Skeletal muscle cell (primary cell): ENCODE measurements around the gene OR2T35.
"Not testable (repeated sequence)": the region's sequence is repeated elsewhere in the genome, so short reads cannot be mapped to it uniquely, and the experiment has no call there.

Experiments used
- DNase-seq: peaks from one replicate; pipeline ENCODE4 v3.0.0-alpha.2; 2010; ENCODE audit warnings: low read depth
- H3K4me3 ChIP-seq: 2 replicates; pipeline ENCODE4 v1.5.1; 2011; ENCODE audit warnings: low read depth, mild to moderate bottlenecking, control low read depth, low read length, moderate library complexity

The OR2T35 gene, protein sequence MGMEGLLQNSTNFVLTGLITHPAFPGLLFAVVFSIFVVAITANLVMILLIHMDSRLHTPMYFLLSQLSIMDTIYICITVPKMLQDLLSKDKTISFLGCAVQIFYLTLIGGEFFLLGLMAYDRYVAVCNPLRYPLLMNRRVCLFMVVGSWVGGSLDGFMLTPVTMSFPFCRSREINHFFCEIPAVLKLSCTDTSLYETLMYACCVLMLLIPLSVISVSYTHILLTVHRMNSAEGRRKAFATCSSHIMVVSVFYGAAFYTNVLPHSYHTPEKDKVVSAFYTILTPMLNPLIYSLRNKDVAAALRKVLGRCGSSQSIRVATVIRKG

DNA sequence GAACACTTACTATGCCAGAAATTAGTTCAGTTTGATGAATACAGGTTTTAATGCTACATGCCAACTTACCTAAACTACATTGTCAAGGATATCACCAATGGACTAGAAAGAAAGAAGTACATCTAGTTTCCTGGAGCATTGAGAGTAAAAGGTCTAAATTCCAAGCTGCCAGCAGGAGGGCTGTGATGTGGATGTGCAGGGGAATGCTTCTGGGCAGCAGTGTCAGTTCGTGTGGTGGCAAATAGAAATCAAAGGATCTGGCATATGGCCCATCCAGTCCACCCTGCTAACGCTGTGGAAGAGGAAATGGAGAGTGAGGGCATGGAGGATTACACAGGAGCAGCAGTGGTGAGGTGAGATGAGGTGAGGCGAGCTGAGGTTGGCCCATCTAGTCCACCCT is at the start of gene OR2T35:
OR2T35 (minus strand) TSS at position 101 of the 400 bp plus-strand sequence. CDS start 6,020 bp downstream, outside the sequence.
- not testable (repeated sequence) for DNase-seq, H3K4me3 ChIP-seq

DNA sequence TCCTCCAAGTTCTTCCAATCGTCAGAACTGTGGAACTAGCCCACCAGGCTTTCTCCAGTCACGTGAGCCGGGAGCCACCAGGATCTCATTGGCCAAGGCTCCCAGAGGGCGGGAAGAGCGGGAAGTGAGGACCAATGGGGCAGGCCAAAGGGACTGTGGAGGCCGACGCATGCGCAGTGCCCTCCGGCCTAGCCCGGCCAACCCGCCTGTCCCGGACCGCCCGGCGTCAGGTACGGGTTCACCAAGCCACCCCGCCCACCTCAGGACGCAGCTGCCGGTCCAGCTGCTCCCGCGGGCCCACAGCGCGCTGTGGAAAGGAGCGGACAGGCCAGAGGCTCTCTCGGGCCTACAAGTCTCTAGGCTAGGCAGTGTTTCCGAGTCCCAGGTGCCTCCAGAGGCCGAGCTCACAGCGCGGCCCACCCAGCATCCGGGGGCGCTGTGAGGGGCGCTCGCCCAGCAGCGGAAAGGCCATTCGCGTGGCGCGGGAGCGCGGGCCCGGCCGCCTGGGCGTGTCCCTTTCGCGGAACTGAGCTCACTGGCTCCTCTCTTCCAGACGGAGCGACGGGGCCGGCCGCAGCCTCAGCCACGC is 46.6 kb upstream of the OR2T35 start:
- H3K4me3 ChIP-seq, result no peak overlapping the region
- no peak for DNase-seq

DNA sequence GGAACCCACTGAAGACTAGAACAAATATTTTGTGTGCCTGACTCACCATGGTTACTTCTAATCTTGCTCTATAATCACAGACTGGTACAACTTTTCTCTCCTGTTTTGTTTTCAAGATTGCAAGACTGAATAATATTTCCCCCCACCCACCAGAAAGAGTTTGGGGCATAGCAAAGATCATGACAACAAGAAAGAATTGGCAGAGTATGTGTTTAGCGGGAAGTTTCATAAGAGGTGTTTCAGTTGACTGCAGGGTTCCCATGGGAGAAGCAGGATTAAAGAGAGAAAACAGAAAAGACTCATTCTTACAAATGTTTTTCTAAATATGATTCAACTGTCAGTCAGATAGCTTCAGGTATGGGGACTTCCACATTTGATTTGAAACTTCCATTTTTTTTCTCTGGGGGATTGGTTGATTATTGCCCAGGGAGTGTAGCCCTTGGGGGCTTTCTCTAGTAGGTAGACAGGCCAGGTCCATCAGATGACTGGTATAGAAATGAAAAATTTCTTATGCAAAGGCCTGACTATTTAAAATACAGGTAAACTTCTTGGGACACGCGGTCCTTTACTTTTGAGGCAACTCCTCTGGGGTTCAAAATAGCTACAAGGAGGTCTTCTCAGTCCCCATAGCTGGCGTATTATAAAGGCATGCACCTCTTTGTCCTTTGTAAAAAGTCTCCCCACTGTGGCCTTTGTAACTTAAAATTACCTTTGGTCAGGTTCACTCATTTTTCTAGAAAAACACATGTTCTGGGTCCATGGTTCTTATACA is 43.6 kb upstream of the OR2T35 start:
- H3K4me3 ChIP-seq, result no peak overlapping the region
- DNase-seq, result no peak

DNA sequence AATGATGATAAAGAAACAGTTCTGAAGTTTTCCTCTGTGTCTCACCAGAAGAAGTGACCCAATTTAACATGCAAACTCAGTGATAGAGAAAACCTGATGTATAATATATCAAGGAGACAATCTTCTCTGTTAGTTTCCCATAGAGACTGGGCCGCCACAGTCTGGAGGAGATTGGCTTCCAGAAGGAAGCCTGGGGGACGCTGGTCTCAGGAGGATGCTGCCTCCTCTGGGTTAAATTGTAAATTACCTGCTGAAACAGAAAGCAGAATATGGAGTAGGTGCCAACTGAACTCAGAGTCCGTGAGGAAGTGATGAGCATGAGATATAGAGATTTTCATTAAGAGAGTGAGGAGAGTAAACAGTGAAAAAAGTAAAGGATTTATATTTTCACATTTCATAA is 41.7 kb upstream of the OR2T35 start:
- DNase-seq, result no peak
- H3K4me3 ChIP-seq, result no peak overlapping the region

DNA sequence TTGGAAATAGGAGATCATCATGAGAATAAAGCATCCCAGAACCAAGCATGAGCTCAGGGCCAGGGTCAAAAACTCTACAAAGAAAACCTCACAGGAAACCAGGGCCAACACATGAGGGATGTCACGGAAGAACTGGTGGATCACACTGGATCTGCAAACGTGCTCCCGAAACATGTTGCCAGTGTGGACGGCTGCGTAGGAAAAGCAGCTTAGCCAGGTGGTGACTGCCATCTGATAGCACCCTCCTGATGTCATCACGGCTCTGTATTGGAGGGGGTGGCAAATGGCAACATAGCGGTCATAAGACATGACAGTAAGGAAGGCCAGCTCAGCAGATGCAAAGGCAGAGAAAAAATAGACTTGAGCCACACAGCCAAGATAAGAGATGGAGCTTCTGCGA is 36.6 kb upstream of the OR2T35 start:
- no peak for DNase-seq
- no peak overlapping the region for H3K4me3 ChIP-seq

DNA sequence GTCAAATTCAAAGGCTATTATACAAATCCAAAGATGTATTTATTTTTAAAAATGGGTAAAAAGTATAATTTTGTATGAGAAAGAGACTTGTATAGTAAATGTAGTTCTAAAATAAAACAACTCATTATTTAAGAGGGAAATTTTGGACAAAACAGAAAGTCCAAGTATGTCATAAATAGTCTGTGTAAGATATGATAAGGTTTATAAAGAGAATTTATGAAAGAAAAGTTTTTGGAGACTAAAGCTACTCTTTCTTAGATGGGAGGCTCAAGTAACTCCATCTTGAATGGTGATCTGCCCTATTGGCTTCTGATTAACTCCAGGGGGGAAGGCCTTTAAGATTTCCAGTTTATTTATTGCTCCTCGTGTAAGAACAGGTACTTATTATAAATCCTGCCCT is 24.9 kb upstream of the OR2T35 start:
- no peak for DNase-seq
- no peak overlapping the region for H3K4me3 ChIP-seq

DNA sequence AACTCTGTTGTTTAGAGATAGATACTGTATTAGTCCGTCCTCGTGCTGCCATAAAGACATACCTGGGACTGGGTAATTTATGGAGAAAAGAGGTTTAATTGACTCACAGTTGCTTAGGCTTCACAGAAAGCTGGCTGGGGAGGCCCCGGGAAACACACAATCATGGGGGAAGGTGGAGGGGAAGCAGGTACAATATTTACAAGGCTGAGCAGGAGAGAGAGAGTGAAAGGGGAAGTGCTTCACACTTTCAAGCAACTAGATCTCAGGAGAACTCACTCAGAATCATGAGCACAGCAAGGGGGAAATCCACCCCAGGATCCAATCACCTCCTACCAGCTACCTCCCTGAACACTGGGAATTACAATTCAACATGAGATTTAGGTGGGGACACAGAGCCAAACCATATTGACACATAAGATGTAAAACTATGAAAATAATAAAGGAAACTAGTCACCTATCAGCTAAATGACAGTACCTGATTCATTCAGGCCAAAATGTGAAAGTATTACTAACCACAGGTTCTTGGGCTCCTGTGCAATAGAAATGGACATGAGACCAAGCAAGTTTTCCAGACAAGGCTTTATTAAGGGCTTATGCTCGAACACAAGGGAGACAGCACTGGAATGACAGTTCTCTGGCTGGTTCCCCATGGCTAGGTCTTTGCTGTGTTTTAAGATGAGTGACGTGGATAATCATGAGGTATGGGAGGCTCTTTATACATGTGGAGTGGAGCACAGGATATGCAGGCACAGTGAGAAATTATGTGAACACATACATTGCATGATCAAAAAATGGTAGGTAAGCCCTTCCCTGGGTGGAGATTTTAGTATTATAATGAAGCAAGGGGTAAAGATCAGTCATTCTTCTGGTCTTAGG is 18.6 kb upstream of the OR2T35 start:
- H3K4me3 ChIP-seq, DNase-seq: not testable (repeated sequence)

DNA sequence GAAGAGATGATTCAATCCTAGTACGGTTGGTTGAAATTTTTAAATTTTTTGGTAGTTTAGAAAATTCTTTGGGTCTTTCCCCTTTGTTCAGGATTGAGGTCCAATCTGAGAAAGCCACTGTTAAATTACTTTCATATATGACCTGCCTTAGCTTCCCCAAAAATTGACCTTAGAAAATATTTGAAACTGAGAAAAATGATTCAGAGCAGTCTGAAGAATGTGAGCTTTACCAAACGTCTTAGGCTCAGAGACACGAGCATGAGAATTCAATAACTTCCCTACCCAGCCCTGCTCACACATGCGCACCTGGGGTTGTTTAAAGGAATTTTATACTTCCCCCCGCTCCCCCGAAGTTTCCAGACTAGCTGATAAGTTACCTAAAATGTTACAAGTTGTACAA is 11.7 kb upstream of the OR2T35 start:
- DNase-seq, H3K4me3 ChIP-seq: not testable (repeated sequence)

DNA sequence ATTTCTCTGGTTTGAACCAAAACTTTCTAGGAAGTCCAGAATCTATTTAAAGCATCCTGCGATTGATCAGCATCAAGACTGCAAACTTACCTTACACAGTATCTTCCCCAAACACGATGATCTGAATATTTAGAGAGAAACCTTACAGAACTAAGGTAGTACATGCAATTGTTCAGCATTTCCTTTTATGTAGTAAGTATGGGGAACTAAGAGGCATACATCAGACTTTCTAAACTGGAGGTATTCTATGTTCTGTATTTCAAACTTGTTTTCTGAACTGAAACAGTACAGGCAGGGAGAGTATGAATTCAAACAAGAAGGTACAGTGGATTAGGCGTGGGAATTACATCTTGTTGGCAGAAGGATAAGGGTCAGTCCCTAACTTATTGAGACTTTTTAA is 10.3 kb upstream of the OR2T35 start, which contains the start of gene OR2T27:
OR2T27 (minus strand) TSS at position 175 of the 400 bp plus-strand sequence. CDS start 4,644 bp downstream, outside the sequence.
- H3K4me3 ChIP-seq, DNase-seq: not testable (repeated sequence)

DNA sequence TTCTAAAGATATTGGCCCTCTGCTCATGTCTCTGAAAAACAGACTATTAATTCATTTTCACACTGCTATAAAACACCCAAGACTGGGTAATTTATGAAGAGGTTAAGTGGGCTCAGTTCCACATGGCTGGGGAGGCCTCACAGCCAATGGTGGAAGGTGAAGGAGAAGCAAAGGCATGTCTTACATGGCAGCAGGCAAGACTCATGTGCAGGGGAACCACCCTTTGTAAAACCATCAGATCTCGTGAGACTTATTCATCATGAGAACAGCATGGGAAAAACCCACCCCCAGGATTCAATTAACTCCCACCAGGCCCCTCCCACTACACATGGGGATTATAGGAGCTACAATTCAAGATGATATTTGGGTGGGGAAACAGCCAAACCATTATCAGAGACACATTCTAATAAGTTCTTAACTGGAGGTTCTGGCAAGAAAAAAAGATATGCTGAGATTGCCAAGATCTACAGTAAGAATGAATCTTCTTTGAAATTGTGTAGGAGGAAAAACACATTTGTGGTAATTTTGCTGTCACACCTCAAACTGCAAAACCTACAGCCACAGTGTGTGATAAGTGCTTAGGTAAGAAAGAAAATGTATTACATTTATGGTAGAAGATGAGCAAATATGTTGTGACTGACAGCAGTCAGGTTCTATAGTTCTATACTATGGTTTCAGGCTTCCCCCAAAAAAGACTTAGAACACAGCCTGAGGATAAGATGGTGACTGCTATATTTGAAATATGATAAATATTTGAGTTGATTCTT is 3.9 kb upstream of the OR2T35 start:
- DNase-seq, H3K4me3 ChIP-seq: not testable (repeated sequence)

DNA sequence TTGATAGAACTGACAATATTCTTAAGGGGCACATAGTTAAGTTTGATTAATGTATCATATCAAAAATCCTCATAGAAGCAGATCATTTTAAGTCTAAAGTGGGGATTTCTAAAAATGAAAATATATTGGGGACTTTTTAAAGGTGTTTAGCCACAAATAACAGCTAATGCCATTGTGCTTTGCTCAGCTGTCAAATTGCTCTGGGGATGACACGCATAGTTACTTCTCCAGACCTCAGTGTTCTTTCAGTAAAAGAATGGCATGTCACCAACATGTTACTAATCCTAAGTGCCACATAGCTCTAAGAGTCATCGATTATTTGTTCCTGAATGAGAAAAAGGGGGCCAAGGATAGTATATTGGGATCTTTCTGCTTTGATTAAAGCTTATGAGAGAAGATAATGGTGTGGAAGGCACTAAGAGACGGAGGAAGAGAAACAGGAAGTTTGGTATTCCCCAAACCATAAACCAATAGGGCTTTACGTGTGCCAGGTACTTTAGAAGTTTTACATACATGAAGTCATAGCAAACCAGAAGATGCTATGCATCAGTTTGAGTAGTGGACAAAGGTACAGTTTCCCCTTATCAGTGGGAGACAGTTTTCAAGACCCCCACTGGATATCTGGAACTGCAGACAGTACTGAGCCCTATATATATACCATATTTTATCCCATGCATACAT is 2.0 kb downstream of the OR2T35 start:
- not testable (repeated sequence) for DNase-seq, H3K4me3 ChIP-seq

DNA sequence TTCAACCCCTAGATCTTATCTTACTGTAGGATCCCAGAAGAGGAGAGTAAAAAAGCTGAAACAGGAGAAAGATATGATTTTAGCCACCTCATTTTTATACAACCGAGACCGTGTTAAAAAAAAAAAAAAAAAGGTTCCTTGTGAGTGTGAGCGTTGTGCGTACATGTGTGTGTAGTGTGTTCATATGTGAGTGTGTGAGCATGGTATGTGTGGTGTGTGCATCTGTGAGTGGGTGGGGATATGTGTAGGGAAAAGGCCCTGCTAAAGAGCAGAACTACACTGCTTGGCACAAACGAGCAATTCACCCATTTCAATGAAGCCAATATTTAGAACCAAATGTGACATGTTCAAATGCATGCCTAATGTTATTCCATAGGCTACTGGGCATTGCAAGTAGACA is 3.5 kb downstream of the OR2T35 start:
- not testable (repeated sequence) for DNase-seq, H3K4me3 ChIP-seq

DNA sequence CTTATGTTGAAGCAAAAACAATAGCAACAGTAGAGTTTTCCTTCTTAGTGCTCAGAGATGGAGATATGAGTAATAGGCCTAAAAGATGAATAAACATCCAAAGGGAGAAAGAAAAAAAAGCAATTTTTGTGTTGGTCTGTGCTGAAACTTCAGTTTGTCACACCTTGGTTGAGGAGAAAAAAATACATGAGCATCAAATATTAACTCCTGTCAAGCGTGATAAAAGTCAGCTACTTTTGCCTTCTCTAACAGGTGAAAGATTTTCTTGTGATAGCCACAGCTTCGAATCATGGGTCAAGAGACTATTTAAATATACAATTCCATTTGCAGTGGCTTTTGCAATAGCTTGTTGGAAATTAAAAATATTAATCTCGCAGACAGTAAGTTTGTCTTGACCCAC is 4.2 kb downstream of the OR2T35 start:
- DNase-seq, result not testable (repeated sequence)

DNA sequence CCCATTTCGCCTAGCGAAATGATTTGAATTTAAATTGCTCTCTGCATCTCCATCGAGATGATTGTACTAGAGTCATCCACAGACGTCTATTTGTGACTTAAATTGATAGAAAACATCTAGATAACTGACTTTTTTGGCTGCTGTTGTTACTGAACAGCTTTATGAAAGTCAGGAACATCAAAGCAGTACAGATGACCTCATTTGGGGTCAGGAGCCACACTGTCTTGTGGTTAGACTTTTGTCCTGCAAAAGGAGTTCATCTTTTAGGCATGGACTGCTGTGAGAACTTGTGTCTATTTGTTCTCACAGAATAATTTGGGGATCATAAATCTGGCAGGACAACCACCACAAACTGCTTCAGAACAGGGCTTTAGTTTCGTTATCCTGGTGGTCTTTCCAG is 5.4 kb downstream of the OR2T35 start:
- not testable (repeated sequence) for H3K4me3 ChIP-seq, DNase-seq

More for the DNA sequence above, 4.2 kb downstream of the OR2T35 start:
- H3K4me3 ChIP-seq, result not testable (repeated sequence)

DNA sequence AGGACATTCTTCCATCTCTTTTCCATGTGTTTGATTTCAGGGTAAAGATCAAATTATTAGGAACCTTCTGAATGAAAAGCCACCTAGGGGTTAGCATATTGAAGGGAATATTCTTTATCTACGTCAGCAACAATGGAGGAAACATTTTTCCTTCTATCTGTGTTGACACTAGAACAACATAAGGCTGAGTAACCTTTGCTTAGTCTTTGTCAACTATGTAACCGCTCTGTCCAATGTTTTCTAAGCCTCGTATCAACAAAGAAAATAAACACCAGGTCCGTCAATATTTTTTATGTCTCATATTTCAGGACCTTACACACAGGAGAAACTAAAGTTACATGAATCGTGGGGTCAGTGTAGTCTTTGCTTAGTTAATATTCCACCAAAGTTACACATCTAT is 8.5 kb downstream of the OR2T35 start:
- DNase-seq, H3K4me3 ChIP-seq: not testable (repeated sequence)

DNA sequence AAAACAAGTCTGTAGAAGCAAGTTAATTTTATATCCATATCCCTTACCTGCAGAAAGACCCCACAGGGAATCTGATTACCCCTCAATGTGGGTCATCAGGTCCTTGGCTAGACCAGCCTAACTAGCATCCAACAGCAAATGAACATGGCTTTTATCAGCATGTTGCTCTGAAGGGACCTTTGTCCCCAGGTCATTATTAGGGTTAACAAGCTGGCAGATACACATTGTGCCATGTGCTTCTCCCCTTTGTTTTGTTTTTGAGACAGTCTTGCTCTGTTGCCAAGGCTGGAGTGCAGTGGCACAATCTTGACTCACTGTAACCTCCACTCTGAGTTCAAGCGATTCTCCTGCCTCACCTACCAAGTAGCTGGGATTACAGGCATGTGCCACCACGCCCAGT is 10.1 kb downstream of the OR2T35 start, which contains the start of gene OR2T11:
OR2T11 (minus strand) TSS at position 101 of the 400 bp plus-strand sequence. CDS start 7,963 bp downstream, outside the sequence.
- not testable (repeated sequence) for DNase-seq, H3K4me3 ChIP-seq

DNA sequence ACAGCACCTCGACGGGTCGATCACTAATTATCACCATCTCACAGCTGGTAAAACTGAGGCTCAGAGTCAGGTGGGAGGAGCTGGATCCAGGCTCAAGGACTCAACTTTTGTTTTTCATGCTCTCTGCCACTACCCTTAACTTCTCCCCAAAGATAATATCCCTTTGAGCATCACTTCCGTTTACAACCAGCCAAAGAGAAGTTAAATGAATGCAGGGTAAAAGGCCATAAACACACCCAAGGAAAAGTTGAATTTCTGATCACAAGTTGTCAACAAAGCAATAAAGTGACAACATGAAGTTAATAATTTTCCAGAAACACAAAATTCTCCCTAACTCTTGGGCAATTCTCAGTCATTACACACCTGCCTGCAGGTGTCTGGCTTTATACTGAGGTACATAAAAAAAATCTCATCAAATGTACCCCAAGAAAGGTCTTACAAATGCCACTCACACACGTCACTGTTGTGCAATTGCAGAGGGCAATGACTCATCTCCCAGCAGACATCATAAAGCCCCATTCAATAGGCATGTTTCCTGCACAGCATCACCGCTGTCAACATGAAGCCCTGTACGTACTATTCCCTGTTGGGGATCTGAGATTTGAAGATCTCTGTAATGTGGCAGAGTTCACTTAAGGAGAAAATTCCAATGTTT is 13.6 kb downstream of the OR2T35 start:
- no peak overlapping the region for H3K4me3 ChIP-seq
- DNase-seq, result no peak
